Measurements from ENCODE around the gene PPP1R1C. TPM values are rescaled to one million over a fixed set of nuclear protein-coding genes. Genes with fewer than 3 reads are reported as not detected.

The PPP1R1C gene
- total and polyA plus RNA-seq, 4 donors: 5.4 to 21.7 (median 11.3) TPM

- peaks cover 3 to 27% (median 18%) of the 10 kb centered on the region in 4 donors for H3K4me1 ChIP-seq (ENCODE audit: control insufficient read depth in 4 of 4, insufficient read depth in 4 of 4, low read length in 3 of 4)
- no peak overlapping the region for H3K27ac ChIP-seq (ENCODE audit: low read depth in 1 of 2, low read length in 2 of 2)
- TF ChIP-seq RXRA (IDR thresholded peaks at IDR 0.05) (no peak), FOXA2 (IDR thresholded peaks at IDR 0.05) (no peak), FOXA1 (IDR thresholded peaks at IDR 0.05) (no peak), NR2F2 (IDR thresholded peaks at IDR 0.05) (no peak), RAD21 (IDR thresholded peaks at IDR 0.05) (no peak), HNF4A (conservative IDR thresholded peaks at IDR 0.05) (no peak), SP1 (IDR thresholded peaks at IDR 0.05) (no peak), JUND (IDR thresholded peaks at IDR 0.05) (no peak), HNF4G (IDR thresholded peaks at IDR 0.05) (no peak), TAF1 (conservative IDR thresholded peaks at IDR 0.05) (no peak), EGR1 (IDR thresholded peaks at IDR 0.05; ENCODE audit: low read depth in 2 of 2) (no peak), GABPA (IDR thresholded peaks at IDR 0.05 in 1 of 2, conservative IDR thresholded peaks at IDR 0.05 in 1 of 2) (no peak), YY1 (IDR thresholded peaks at IDR 0.05) (no peak)
- TF ChIP-seq, protein P1, sequence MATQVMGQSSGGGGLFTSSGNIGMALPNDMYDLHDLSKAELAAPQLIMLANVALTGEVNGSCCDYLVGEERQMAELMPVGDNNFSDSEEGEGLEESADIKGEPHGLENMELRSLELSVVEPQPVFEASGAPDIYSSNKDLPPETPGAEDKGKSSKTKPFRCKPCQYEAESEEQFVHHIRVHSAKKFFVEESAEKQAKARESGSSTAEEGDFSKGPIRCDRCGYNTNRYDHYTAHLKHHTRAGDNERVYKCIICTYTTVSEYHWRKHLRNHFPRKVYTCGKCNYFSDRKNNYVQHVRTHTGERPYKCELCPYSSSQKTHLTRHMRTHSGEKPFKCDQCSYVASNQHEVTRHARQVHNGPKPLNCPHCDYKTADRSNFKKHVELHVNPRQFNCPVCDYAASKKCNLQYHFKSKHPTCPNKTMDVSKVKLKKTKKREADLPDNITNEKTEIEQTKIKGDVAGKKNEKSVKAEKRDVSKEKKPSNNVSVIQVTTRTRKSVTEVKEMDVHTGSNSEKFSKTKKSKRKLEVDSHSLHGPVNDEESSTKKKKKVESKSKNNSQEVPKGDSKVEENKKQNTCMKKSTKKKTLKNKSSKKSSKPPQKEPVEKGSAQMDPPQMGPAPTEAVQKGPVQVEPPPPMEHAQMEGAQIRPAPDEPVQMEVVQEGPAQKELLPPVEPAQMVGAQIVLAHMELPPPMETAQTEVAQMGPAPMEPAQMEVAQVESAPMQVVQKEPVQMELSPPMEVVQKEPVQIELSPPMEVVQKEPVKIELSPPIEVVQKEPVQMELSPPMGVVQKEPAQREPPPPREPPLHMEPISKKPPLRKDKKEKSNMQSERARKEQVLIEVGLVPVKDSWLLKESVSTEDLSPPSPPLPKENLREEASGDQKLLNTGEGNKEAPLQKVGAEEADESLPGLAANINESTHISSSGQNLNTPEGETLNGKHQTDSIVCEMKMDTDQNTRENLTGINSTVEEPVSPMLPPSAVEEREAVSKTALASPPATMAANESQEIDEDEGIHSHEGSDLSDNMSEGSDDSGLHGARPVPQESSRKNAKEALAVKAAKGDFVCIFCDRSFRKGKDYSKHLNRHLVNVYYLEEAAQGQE (IDR thresholded peaks at IDR 0.05): no peak
- TF ChIP-seq, protein P2, sequence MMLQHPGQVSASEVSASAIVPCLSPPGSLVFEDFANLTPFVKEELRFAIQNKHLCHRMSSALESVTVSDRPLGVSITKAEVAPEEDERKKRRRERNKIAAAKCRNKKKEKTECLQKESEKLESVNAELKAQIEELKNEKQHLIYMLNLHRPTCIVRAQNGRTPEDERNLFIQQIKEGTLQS (IDR thresholded peaks at IDR 0.05): no peak
- no peak overlapping the region for H3K4me3 ChIP-seq (ENCODE audit: low read depth in 1 of 3, low read length in 3 of 3)
- H3K9ac ChIP-seq (ENCODE audit: low read depth in 1 of 2, low read length in 2 of 2): no peak overlapping the region
- 80% methylated on average over 3 of the region's 3 CpGs for WGBS
- H3K9me3 ChIP-seq (ENCODE audit: control insufficient read depth in 4 of 4, low read length in 3 of 4): no peaks in the 10 kb centered on the region
- H3K27me3 ChIP-seq (ENCODE audit: control insufficient read depth in 4 of 4, insufficient read depth in 4 of 4, low read length in 3 of 4): no peaks in the 10 kb centered on the region
- H3K36me3 ChIP-seq (ENCODE audit: control insufficient read depth in 4 of 4, insufficient read depth in 3 of 4, low read depth in 1 of 4, low read length in 3 of 4): no peaks in the 10 kb centered on the region
- DNase-seq (ENCODE audit: low spot score): no peak
Observed at GRCh38 chr2:182064019-182064778, 78.5 kb downstream of the PPP1R1C start.

DNA sequence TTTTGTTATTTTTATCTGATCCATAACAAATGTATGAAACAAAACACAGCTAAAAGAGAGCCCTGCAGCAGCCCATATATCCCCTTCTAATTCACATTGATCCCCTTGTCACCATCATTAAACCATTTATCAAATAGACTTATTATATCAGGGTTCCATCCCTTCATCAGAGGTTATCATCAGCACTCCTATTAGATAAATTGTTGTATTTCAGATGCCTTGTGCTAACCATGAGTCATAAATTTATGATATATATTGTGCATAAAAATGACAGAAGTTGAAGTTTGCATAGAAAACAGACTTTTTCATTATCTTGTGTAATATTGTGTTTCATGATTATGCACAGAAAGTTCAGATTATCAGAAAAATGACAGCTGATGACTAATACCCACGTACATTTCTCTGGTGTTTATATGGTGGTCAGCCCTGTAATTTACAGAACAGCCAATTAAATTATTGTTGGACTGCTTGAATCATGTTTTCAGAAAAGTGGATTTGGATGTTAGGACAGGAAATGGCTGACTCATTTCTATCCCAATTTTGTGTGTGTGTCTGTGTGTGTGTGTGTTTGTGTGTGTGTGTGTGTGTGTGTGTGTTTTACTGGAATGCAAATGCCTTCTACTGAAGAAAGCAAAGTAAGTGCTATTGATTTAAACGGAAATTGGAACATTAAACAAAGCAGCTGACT is 80.9 kb downstream of the PPP1R1C start:
- 49% methylated on average over 2 of the region's 2 CpGs for WGBS
- no peak for DNase-seq (ENCODE audit: low spot score)
- H3K27me3 ChIP-seq (ENCODE audit: control insufficient read depth in 4 of 4, insufficient read depth in 4 of 4, low read length in 3 of 4): no peaks in the 10 kb centered on the region
- peak in 1 of 2 donors; percentile 8 for TF ChIP-seq RAD21 (IDR thresholded peaks at IDR 0.05)
- TF ChIP-seq RXRA (IDR thresholded peaks at IDR 0.05): no peak
- peak; percentile 8 to 72 for TF ChIP-seq JUND (IDR thresholded peaks at IDR 0.05)
- H3K9me3 ChIP-seq (ENCODE audit: control insufficient read depth in 4 of 4, low read length in 3 of 4): no peaks in the 10 kb centered on the region
- H3K27ac ChIP-seq (ENCODE audit: low read depth in 1 of 2, low read length in 2 of 2): no peak overlapping the region
- H3K4me3 ChIP-seq (ENCODE audit: low read depth in 1 of 3, low read length in 3 of 3): no peak overlapping the region
- H3K9ac ChIP-seq (ENCODE audit: low read depth in 1 of 2, low read length in 2 of 2): no peak overlapping the region
- H3K36me3 ChIP-seq (ENCODE audit: control insufficient read depth in 4 of 4, insufficient read depth in 3 of 4, low read depth in 1 of 4, low read length in 3 of 4): no peaks in the 10 kb centered on the region
- peaks cover 3 to 27% (median 18%) of the 10 kb centered on the region in 4 donors for H3K4me1 ChIP-seq (ENCODE audit: control insufficient read depth in 4 of 4, insufficient read depth in 4 of 4, low read length in 3 of 4)

Measured in liver (tissue), 9 donors.